ENCODE data around the gene SUFU.
A peak's percentile ranks its signal among the peaks of the same experiment; 100 is the strongest.

The SUFU gene

GRCh38 chr10:102461187-102462054 lies 42.4 kb upstream of the SUFU start:
- TF ChIP-seq CTCF (IDR thresholded peaks at IDR 0.05; ENCODE audit: low read depth, low read length), result no peak
- DNase-seq (ENCODE audit: low read depth, low spot score), result peak; percentile 77
- in situ Hi-C loops (cut with HindIII; ENCODE audit: low sequenced_read_pairs), result no loop called here
- H3K4me3 ChIP-seq (ENCODE audit: low read depth, low read length), result peak overlapping the region; percentile 55

- in situ Hi-C loops (cut with HindIII; ENCODE audit: low sequenced_read_pairs), result no loop called here
- H3K4me3 ChIP-seq (ENCODE audit: low read depth, low read length), result no peak overlapping the region
- no peak for DNase-seq (ENCODE audit: low read depth, low spot score)
- no peak for TF ChIP-seq CTCF (IDR thresholded peaks at IDR 0.05; ENCODE audit: low read depth, low read length)
These were observed 41.2 kb upstream of the SUFU start for GRCh38 chr10:102462512-102463054.

- DNase-seq (ENCODE audit: low read depth, low spot score), result no peak
- TF ChIP-seq CTCF (IDR thresholded peaks at IDR 0.05; ENCODE audit: low read depth, low read length), result no peak
- H3K4me3 ChIP-seq (ENCODE audit: low read depth, low read length), result no peak overlapping the region
- in situ Hi-C loops (cut with HindIII; ENCODE audit: low sequenced_read_pairs), result no loop called here
These were observed 39.8 kb upstream of the SUFU start for GRCh38 chr10:102463983-102464382.

GRCh38 chr10:102465466-102465865 lies 38.3 kb upstream of the SUFU start:
- no peak overlapping the region for H3K4me3 ChIP-seq (ENCODE audit: low read depth, low read length)
- no peak for DNase-seq (ENCODE audit: low read depth, low spot score)
- no peak for TF ChIP-seq CTCF (IDR thresholded peaks at IDR 0.05; ENCODE audit: low read depth, low read length)
- in situ Hi-C loops (cut with HindIII; ENCODE audit: low sequenced_read_pairs), result no loop called here

GRCh38 chr10:102467318-102467717 lies 36.5 kb upstream of the SUFU start:
- DNase-seq (ENCODE audit: low read depth, low spot score), result no peak
- TF ChIP-seq CTCF (IDR thresholded peaks at IDR 0.05; ENCODE audit: low read depth, low read length), result no peak
- no peak overlapping the region for H3K4me3 ChIP-seq (ENCODE audit: low read depth, low read length)
- in situ Hi-C loops (cut with HindIII; ENCODE audit: low sequenced_read_pairs), result no loop called here

GRCh38 chr10:102467971-102468438 lies 35.8 kb upstream of the SUFU start:
- TF ChIP-seq CTCF (IDR thresholded peaks at IDR 0.05; ENCODE audit: low read depth, low read length), result no peak
- in situ Hi-C loops (cut with HindIII; ENCODE audit: low sequenced_read_pairs), result no loop called here
- no peak for DNase-seq (ENCODE audit: low read depth, low spot score)
- no peak overlapping the region for H3K4me3 ChIP-seq (ENCODE audit: low read depth, low read length)

All from astrocyte of the spinal cord (primary cell).